Left kidney (tissue), 8 donors: Measurements from ENCODE around the gene HTT-AS. TPM values are rescaled to one million over a fixed set of nuclear protein-coding genes. Genes with fewer than 3 reads are reported as not detected.
"Not testable (repeated sequence)": the region's sequence is repeated elsewhere in the genome, so short reads cannot be mapped to it uniquely, and the experiment has no call there.

ENCODE experiments used
- DNase-seq: peaks from one replicate; pipeline ENCODE4 v3.0.0-alpha.2; 2013
- long read RNA-seq, 8 donors: transcript quantifications; one replicate each; lab custom pipeline, GENCODE V29; 2026
- polyA plus RNA-seq: library from polyadenylated mRNA; unstranded; fragments of 120-200 nt; gene quantifications from one replicate; pipeline ENCODE4 v1.2.1, GENCODE V29; 2013; ENCODE audit not compliant: insufficient read length

The HTT-AS gene
- polyA plus RNA-seq, result not detected
- long read RNA-seq, donor 1, result 0 reads
- long read RNA-seq, donor 2, result 0 reads
- long read RNA-seq, donor 3, result 0 reads
- long read RNA-seq, donor 4, result 0 reads
- long read RNA-seq, donor 5, result 0 reads
- long read RNA-seq, donor 6, result 0 reads
- long read RNA-seq, donor 7, partial matches to known transcripts, result 20 of 20 reads
- long read RNA-seq, donor 7, other reads (novel, unspliced or antisense), result 0 of 20 reads
- long read RNA-seq, donor 8, result 0 reads

- peak; percentile 92 for DNase-seq
Measured at GRCh38 chr4:3074078-3074845, at the start of gene HTT-AS, which contains the start of gene HTT. Gene HTT-AS, minus strand, starts transcription at chr4:3074538. Gene HTT, plus strand, starts transcription at chr4:3074681. Its CDS starts 145 bp downstream, at chr4:3074826.

GRCh38 chr4:3123181-3123671, 48.9 kb upstream of the HTT-AS start:
- peak; percentile 30 for DNase-seq

GRCh38 chr4:3122081-3122563, 47.8 kb upstream of the HTT-AS start:
- DNase-seq, result no peak

- no peak for DNase-seq
Measured at GRCh38 chr4:3121596-3121995, 47.3 kb upstream of the HTT-AS start.

GRCh38 chr4:3121110-3121509, 46.8 kb upstream of the HTT-AS start:
- no peak for DNase-seq

- no peak for DNase-seq
Measured at GRCh38 chr4:3119464-3119863, 45.1 kb upstream of the HTT-AS start.

- DNase-seq, result no peak
Measured at GRCh38 chr4:3118312-3118711, 44.0 kb upstream of the HTT-AS start.

GRCh38 chr4:3116955-3117354, 42.6 kb upstream of the HTT-AS start:
- no peak for DNase-seq

GRCh38 chr4:3115637-3116270, 41.4 kb upstream of the HTT-AS start:
- no peak for DNase-seq

- no peak for DNase-seq
Measured at GRCh38 chr4:3114377-3114776, 40.0 kb upstream of the HTT-AS start.

GRCh38 chr4:3112609-3113469, 38.5 kb upstream of the HTT-AS start:
- no peak for DNase-seq

- no peak for DNase-seq
Measured at GRCh38 chr4:3112201-3112600, 37.9 kb upstream of the HTT-AS start.

- no peak for DNase-seq
Measured at GRCh38 chr4:3111461-3111860, 37.1 kb upstream of the HTT-AS start.

GRCh38 chr4:3108211-3108610, 33.9 kb upstream of the HTT-AS start:
- DNase-seq, result no peak

- DNase-seq, result no peak
Measured at GRCh38 chr4:3107691-3108121, 33.4 kb upstream of the HTT-AS start.

- DNase-seq, result no peak
Measured at GRCh38 chr4:3107271-3107670, 32.9 kb upstream of the HTT-AS start.

GRCh38 chr4:3106339-3107186, 32.2 kb upstream of the HTT-AS start:
- peak; percentile 73 for DNase-seq

- DNase-seq, result no peak
Measured at GRCh38 chr4:3098346-3098745, 24.0 kb upstream of the HTT-AS start.

- no peak for DNase-seq
Measured at GRCh38 chr4:3096202-3096601, 21.9 kb upstream of the HTT-AS start.

- DNase-seq, result not testable (repeated sequence)
Measured at GRCh38 chr4:3094701-3095100, 20.4 kb upstream of the HTT-AS start.

GRCh38 chr4:3091464-3091863, 17.1 kb upstream of the HTT-AS start:
- no peak for DNase-seq
